H1 (cell line): ENCODE data around the gene LIPI. TPM values are rescaled to one million over a fixed set of nuclear protein-coding genes. Genes with fewer than 3 reads are reported as not detected.

Experiments used
- CBX8 ChIP-seq: fragments of 300-800, 300-1000 bp; sonication (generic); IDR thresholded peaks from 2 replicates; pipeline ENCODE4 v1.7.1; 2016; ENCODE audit warnings: low read depth, low read length, borderline replicate concordance
- CHD7 ChIP-seq: fragments of 300-600 bp; sonication (generic); IDR thresholded peaks from 2 replicates; pipeline ENCODE4 v1.7.1; 2012; ENCODE audit warnings: low read length, moderate library complexity, mild to moderate bottlenecking, inconsistent platforms; ENCODE audit not compliant: insufficient replicate concordance
- EP300 ChIP-seq, 2 experiments: IDR thresholded peaks; 1 replicate in 1 of 2; 2 replicates in 1 of 2; pipeline ENCODE4 v1.6.1; 2011 to 2012; ENCODE audit warnings: low read depth in 2 of 2, low read length in 2 of 2, mild to moderate bottlenecking in 2 of 2, borderline replicate concordance in 1 of 2, inconsistent platforms in 1 of 2, moderate library complexity in 1 of 2
- GABPA ChIP-seq: IDR thresholded peaks from 2 replicates; pipeline ENCODE4 v1.6.1; 2011; ENCODE audit warnings: mild to moderate bottlenecking, low read length, moderate library complexity, borderline replicate concordance; ENCODE audit not compliant: insufficient read depth
- NANOG ChIP-seq: IDR thresholded peaks from 2 replicates; pipeline ENCODE4 v1.6.1; 2011; ENCODE audit warnings: low read length, low read depth, mild to moderate bottlenecking, inconsistent platforms; ENCODE audit not compliant: insufficient read depth, poor library complexity, severe bottlenecking
- POLR2A ChIP-seq, 2 experiments: IDR thresholded peaks; 1 replicate in 1 of 2; 2 replicates in 1 of 2; pipeline ENCODE4 v1.6.1; 2011; ENCODE audit warnings: low read depth in 2 of 2, low read length in 2 of 2, mild to moderate bottlenecking in 2 of 2; ENCODE audit errors: control extremely low read depth in 1 of 2
- SP4 ChIP-seq: IDR thresholded peaks from 2 replicates; pipeline ENCODE4 v1.6.1; 2012; ENCODE audit warnings: low read length, inconsistent platforms
- TEAD4 ChIP-seq: IDR thresholded peaks from 2 replicates; pipeline ENCODE4 v1.6.1; 2012; ENCODE audit warnings: low read depth, low read length, inconsistent platforms, mixed read lengths
- polyA plus RNA-seq, 7 experiments: library from polyadenylated mRNA; depleted of rRNA in 3 of 7; stranded (reverse) in 5 of 7; unstranded in 2 of 7; fragments of >200 nt in 5 of 7; fragments of 200-250 nt in 2 of 7; gene quantifications; 1 replicate in 5 of 7; 2 replicates in 1 of 7; 4 replicates in 1 of 7; pipeline versions ENCODE4 v1.2.1 to v1.2.3, GENCODE V29; 2011 to 2013; ENCODE audit warnings: missing spikeins in 2 of 7, mixed read lengths in 2 of 7
- total RNA-seq: library from RNA; stranded (reverse); fragmentation: NEBNext Ultra II Directional; extraction: Animal tissue kit (Norgen Biotek cat#: 25700); gene quantifications from 2 replicates; pipeline ENCODE4 v1.2.1, GENCODE V29; 2021

The LIPI gene
- total and polyA plus RNA-seq, 2 of the 8 experiments (the other 6 are each of a cell fraction or from before 2014, with no cell fraction given): not detected

GRCh38 chr21:14080764-14081096 lies 130.0 kb downstream of the LIPI start (continued):
- no peak for TF ChIP-seq CHD7
- TF ChIP-seq CBX8: no peak
- TF ChIP-seq NANOG: no peak
- TF ChIP-seq SP4: no peak
- no peak for TF ChIP-seq POLR2A (IDR thresholded peaks at IDR 0.05; ENCODE audit: control extremely low read depth in 1 of 2, low read depth in 2 of 2, low read length in 2 of 2)
- TF ChIP-seq GABPA: no peak
- TF ChIP-seq TEAD4: no peak
- TF ChIP-seq EP300 (IDR thresholded peaks at IDR 0.05; ENCODE audit: borderline replicate concordance in 1 of 2, low read depth in 2 of 2, low read length in 2 of 2): no peak
